ENCODE measurements around the gene UBC. TPM values are rescaled to one million over a fixed set of nuclear protein-coding genes. Genes with fewer than 3 reads are reported as not detected.

The UBC gene
- total and polyA plus RNA-seq, 2 of the 4 experiments (the other 2 are of a cell fraction): 2,042 to 4,320 TPM

DNA sequence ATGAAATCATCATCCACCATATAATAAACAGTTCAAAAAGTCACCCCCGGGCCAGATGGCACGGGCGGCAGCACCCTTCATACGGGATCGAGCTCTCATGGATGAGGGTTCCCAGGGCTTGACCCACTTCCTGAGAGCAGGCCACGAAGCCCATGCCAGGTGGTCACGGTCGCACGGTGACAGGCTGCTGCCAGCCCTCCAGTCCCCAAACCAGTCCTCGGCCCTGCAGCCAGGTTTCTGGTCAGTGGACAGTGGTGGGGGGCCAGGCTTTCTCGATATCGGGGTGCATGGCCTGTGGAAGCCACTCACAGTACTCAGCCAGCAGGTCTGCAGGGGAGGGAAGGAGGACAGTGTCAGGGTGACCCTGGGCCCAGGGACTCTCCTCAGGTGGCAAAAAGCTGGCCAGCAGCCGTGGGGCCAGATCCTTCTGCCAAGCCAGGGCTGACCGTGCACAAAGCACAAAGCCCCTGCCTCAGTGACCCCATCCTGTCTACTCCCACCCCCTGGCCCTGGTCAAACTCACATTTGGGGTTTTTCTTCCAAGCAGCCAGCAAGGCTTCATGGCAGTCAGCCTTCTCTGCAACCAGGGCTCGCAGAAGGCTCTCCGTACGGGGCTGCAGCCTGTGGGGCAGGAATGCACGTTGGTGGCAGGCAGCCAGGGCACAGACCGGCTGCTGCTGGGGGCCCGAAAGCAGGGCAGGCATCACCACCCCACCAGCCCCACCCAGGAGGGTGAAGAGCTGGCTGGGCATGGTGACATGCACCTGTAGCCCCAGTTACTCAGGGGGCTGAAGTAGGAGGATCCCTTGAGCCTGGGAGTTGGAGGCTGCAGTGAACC lies 33.3 kb upstream of the UBC start:
- intact Hi-C loops (cut with micrococcal nuclease) (no loop called here), dilution Hi-C loops (cut with HindIII; ENCODE audit: low sequenced_read_pairs, unreplicated experiment) (no loop called here), in situ Hi-C loops (cut with MboI; ENCODE audit: low sequenced_read_pairs) (no loop called here)
- ChIA-PET CTCF (no interaction called here), POLR2A (ENCODE audit: unreplicated experiment) (no interaction called here)
- Histone ChIP-seq H3K18ac (ENCODE audit: low read depth, low read length) (no peak overlapping the region), H4K91ac (ENCODE audit: insufficient read depth, low read depth, low read length) (no peak overlapping the region), H3K4me2 (ENCODE audit: low read depth, low read length) (no peak overlapping the region), H3K4me3 (ENCODE audit: insufficient read depth, low read depth, low read length) (no peak overlapping the region), H3K14ac (replicated peaks; ENCODE audit: low read depth, low read length) (no peak overlapping the region), H2AK5ac (ENCODE audit: low read depth, low read length) (no peak overlapping the region), H2AK9ac (replicated peaks; ENCODE audit: low read depth, low read length, poor library complexity) (no peak overlapping the region), H3K9me1 (ENCODE audit: insufficient read depth, low read length) (no peaks in the 10 kb centered on the region), H4K20me1 (ENCODE audit: insufficient read depth, low read length) (no peaks in the 10 kb centered on the region; the same call in 1 of the 2 replicates), H3K23ac (ENCODE audit: low read depth, low read length) (no peak overlapping the region), H2BK120ac (ENCODE audit: low read depth, low read length) (no peak overlapping the region), H3K4me1 (ENCODE audit: control insufficient read depth, insufficient read depth, low read length) (no peaks in the 10 kb centered on the region), H2BK5ac (ENCODE audit: low read depth, low read length, poor library complexity, severe bottlenecking) (no peak overlapping the region), H4K5ac (ENCODE audit: low read depth, low read length) (no peak overlapping the region), H2BK20ac (ENCODE audit: low read depth, low read length) (no peak overlapping the region), H3K4ac (ENCODE audit: low read depth, low read length) (no peak overlapping the region), H3K9me3 (ENCODE audit: control insufficient read depth, insufficient read depth, low read length) (no peaks in the 10 kb centered on the region), H3K36me3 (ENCODE audit: control insufficient read depth, insufficient read depth, low read length) (peaks cover 38% of the 10 kb centered on the region), H4K8ac (ENCODE audit: low read depth in 2 of 2, low read length in 2 of 2) (no peak overlapping the region), H3K79me1 (ENCODE audit: low read depth in 1 of 2, low read length in 2 of 2) (no peaks in the 10 kb centered on the region), H2AFZ (replicated peaks; ENCODE audit: low read length, poor library complexity) (no peak overlapping the region), H2BK15ac (ENCODE audit: low read depth, low read length) (no peak overlapping the region), H3K56ac (ENCODE audit: extremely low read depth, insufficient read depth, low read length) (no peak overlapping the region), H3K9ac (ENCODE audit: low read depth, low read length) (no peak overlapping the region), H3K27me3 (ENCODE audit: control insufficient read depth, insufficient read depth, low read length) (no peaks in the 10 kb centered on the region), H3K27ac (ENCODE audit: insufficient read depth, low read length) (no peak overlapping the region)
- DNase-seq (no peak), ATAC-seq (ENCODE audit: low read depth) (no peak)
- WGBS, 2 experiments (ENCODE audit: extremely low coverage in 2 of 2, insufficient read length in 1 of 2): 87% methylated on average over 10 of the region's 20 CpGs; no CpG with 5 or more reads in 1 of the 2 experiments
- BruUV-seq (replicated peaks): no TSS peak
- TF ChIP-seq MAFK (IDR thresholded peaks at IDR 0.05; ENCODE audit: low read depth, low read length): no peak
- TF ChIP-seq FOS (IDR thresholded peaks at IDR 0.05; ENCODE audit: low read depth, low read length): no peak
- TF ChIP-seq BHLHE40 (IDR thresholded peaks at IDR 0.05; ENCODE audit: low read depth, low read length): no peak
- no peak for TF ChIP-seq MAZ (IDR thresholded peaks at IDR 0.05; ENCODE audit: borderline replicate concordance, low read depth, low read length)
- TF ChIP-seq NFE2L2 (IDR thresholded peaks at IDR 0.05; ENCODE audit: low read depth, low read length): no peak
- no peak for TF ChIP-seq SMC3 (IDR thresholded peaks at IDR 0.05; ENCODE audit: low read depth, low read length)
- TF ChIP-seq CHD1 (IDR thresholded peaks at IDR 0.05; ENCODE audit: low read depth, low read length): no peak
